IPS-18c (cell line): ENCODE data around the gene TRIO.

Source experiments
- H3K4me3 ChIP-seq: 2 replicates; pipeline ENCODE4 v1.7.0; 2013; ENCODE audit warnings: low read depth, mild to moderate bottlenecking, low read length, moderate library complexity; ENCODE audit not compliant: insufficient read depth
- H3K9me3 ChIP-seq: one replicate; pipeline ENCODE4 v1.6.1; 2013; ENCODE audit warnings: mild to moderate bottlenecking, low read length, moderate library complexity; ENCODE audit not compliant: control insufficient read depth, insufficient read depth

TRIO gene

DNA sequence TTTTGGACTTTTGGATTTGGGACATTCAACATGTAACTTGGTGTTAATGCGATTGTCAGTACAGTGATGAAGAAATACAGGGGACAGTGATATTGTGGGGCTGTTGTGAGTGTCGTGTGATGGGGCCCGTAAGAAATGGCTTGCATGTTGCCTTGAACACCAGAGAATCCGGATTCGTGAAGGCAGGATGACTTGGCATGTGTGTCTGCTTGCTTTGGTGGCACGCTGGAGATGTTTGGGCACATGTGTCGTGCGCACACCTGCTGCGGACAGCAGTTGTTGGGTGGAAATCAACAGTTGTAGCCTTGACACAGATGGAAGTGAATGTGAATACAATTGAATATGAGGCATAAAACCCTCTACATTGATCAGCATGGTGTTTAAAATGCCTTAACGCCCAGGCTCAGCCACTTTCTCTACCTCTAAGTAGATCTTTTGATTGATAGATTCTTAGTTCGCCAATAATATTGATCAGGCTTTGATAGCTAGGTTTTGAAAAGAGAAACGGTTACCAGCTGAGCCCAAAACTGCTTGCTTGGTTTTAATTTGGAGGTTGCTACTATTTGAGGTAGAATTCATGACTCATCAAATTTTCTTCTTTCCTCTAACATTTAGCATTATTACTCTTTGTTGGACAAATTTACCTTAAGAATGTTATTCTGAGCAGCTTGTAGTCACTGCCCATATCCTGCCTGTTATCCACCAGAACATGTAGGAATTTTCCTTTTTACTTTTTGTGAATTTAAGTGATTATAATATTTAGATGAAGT, 94.4 kb downstream of the TRIO start:
- Histone ChIP-seq H3K4me3 (no peak overlapping the region), H3K9me3 (no peaks in the 10 kb centered on the region)

DNA sequence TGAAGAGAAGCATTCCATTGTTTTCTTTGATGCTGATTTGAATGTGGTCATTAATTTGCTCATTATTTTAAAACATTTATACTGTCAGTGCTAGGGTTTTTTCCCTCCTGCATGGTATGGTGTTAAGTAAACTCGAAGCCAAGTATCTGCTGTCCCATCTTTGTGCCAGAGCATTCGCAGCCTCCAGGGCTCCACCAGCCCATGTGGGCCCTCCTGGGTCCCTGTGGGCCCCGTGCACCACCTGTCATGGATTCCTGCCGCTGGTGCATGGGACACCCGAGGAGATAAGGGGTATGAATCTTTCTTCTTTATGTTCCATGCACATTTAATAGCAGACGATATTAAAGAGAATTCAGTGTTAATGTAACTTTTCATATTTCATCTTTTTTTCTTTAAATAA, 95.1 kb downstream of the TRIO start:
- Histone ChIP-seq H3K9me3 (no peaks in the 10 kb centered on the region), H3K4me3 (no peak overlapping the region)

DNA sequence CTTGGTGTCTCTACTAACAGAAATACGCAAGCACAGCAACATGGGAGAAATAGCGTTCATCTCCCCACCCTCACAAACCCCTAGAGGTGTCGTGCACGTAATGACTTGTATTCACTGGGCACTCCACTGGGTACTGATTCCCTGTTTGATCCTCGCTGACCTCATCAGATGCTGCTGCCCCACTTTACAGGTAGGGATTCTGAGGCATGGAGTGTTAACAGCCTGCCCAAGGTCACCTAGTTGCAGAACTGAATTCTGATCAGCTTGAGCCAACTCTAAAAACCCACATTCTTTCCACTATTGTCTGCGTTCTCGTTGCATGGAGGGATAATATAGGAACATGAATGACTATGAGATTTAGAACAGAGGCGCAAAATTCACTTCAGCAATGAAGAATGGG, 96.3 kb downstream of the TRIO start:
- Histone ChIP-seq H3K9me3 (no peaks in the 10 kb centered on the region), H3K4me3 (no peak overlapping the region)

DNA sequence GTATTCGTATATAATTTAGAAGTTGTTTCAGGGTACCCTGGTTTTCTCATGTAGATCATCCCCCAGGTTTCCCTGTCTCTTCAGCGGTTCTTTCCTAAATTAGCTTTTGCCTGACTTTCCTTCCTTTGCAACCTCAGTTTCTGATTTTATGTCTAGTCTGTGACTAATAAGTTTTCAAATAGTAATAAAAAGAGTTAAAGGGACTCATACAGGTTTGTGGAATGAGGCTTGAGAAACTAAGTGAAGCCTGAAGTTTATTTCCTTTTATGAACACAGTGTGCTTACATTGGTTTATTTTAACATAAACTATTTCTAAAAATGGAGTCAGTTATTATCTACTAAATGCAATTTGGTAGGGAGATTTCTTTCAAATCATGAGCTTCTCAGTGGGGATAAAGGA, 96.8 kb downstream of the TRIO start:
- Histone ChIP-seq H3K4me3 (no peak overlapping the region), H3K9me3 (no peaks in the 10 kb centered on the region)

DNA sequence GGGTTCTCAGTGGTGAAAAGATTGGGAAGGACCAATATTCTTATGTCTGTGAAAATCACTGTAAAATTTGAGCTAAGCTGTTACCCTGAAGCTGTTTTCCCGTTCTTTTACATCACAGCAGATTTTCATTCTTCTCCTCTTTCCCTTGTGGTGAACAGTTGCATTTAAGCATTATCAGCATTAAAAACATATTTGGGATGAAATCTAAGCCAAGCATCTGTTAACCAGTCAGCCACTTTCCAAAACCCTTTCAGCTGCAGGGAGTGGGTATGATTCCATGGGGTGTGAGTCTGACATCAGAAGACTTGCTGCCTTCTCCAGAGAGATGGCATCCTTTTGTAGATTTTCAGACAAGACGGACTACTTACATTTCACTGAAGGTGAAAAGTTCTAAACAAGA, 97.2 kb downstream of the TRIO start:
- Histone ChIP-seq H3K4me3 (no peak overlapping the region), H3K9me3 (no peaks in the 10 kb centered on the region)

DNA sequence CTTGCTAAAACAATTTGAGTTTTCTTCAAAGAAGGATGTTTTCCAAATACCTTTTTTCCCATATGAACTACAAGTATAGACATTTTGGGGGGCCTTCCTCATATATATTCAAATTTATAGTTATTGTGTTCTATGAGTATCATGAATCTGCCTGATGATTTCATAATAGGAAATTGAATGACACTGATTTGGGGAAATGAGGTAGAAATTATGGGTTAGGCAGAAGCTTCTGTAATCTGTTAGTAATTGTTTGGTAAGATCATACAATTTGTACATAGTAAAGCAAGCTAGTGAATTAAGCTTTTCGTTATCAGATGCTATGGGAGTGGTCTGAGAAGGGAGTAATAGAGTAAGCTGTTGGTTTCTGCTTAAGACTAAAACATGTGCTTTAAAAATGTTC, 98.0 kb downstream of the TRIO start:
- no peaks in the 10 kb centered on the region for H3K9me3 ChIP-seq
- H3K4me3 ChIP-seq, result no peak overlapping the region

DNA sequence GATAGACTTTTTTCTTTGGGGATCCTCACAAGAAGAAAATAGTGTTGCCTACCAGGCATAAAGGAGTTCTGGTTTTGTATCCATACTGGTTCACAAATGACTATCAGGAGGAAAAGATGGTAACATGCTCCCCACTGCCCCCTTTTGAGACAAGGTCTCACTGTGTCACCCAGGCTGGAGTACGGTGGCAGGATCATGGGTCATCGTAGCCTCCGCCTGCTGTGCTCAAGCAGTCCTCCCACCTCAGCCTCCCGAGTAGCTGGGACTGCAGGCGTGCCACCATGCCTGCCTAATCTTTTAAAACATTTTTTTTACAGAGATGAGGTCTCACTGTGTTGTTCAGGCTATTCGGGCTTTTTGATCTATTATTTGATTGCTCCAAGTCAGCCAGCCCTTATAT, 99.3 kb downstream of the TRIO start:
- Histone ChIP-seq H3K4me3 (no peak overlapping the region), H3K9me3 (no peaks in the 10 kb centered on the region)

DNA sequence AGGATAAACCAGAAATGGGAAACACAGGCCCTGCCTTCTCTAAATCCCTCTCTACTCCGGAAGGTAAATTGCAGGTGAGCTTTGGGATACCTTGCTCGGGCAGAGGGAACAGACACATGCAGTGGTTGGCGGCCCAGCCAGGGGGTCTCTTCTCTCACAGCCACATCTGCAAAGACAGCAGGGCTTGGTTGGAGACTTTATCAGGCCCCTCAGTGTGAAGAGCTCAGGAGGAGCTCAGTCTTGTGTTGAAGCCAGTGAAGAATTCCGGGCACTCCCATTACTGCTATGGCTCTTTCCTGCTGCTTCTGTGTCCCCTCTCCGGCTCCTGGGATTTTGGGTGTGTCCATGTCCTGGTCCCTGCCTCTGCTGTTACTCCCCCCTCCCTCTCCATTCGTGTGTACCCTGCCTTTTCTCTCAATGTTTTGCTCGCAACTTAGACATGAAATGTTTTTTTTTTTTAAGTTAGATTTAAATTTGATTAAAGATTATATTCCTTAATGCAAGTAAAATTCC, 99.8 kb downstream of the TRIO start:
- H3K4me3 ChIP-seq, result no peak overlapping the region
- H3K9me3 ChIP-seq, result no peaks in the 10 kb centered on the region

DNA sequence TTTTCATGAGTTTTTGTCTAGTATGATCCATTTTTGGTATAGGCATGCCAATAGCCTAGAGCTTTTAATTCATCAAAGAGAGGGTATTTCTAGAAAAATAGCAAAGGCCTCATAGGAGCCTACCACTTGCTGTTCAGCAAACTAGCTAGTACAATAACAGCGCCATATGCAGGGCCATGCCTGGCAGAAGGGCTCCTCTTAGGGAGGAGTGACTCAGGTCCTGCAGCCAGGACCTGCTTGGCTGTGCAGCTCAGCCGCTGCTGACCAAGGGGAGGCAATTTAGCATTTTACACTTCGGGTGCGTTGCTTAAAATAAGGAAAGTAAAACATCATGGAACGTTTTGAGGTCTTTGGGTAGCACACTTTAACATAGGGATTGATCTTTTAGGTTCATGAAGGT, 100.6 kb downstream of the TRIO start:
- Histone ChIP-seq H3K9me3 (no peaks in the 10 kb centered on the region), H3K4me3 (no peak overlapping the region)

DNA sequence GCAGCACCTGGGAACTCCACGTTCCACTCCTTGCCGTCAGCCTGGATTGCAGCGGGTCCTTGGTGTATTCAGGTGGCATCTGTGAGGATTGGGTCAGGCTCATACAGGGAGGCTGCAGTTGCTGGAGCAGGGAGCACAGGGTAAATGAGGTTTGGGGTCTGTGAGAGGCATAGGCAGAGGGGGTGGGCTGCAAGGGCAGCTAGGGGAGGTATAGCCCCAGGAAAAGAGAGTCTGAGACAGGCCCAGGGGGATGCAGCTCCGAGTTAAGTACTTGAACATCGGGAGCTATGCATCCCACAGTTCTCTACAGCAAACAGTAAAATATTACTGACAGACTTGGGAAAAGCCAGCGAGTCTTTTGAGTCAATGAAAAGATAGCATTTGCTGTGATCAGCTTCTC, 101.6 kb downstream of the TRIO start:
- H3K4me3 ChIP-seq, result no peak overlapping the region
- no peaks in the 10 kb centered on the region for H3K9me3 ChIP-seq

DNA sequence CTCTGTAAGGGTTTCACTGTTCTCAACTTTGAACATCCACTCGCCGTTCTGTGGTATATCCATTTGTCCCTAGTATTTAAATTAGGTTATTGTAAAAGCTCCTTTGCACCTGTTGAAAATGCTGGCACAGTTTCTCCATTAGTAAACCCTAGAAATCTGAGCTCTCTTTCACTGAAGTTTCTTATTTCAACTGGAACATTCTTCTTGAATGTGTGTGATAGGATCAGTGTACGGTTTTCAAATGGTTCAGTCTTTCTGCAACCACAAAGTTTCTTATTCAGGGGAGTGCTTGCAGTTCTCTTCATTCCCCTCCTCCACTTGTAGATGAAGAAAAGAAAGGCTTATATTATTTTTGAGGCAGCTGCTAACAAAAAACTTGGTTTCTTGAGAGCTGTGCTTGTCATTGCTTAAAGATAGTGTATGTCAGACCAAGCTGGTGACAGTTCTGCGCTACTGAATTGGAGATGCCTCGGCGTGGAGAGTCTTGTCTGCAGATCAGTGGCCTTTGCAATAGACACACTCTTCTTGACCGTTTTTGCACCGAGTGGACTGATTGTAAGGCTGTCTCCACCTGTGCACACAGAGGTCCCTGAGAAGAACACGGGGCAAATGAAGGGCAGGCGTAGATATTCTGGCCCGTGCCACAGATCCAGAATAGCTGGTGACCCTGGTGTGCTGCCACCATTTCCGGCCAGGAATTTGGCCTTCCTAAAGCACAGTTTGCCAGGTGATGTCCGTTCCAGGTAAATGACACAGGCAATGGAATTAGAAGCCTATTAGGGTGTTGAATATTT, 102.2 kb downstream of the TRIO start:
- no peak overlapping the region for H3K4me3 ChIP-seq
- H3K9me3 ChIP-seq, result no peaks in the 10 kb centered on the region

DNA sequence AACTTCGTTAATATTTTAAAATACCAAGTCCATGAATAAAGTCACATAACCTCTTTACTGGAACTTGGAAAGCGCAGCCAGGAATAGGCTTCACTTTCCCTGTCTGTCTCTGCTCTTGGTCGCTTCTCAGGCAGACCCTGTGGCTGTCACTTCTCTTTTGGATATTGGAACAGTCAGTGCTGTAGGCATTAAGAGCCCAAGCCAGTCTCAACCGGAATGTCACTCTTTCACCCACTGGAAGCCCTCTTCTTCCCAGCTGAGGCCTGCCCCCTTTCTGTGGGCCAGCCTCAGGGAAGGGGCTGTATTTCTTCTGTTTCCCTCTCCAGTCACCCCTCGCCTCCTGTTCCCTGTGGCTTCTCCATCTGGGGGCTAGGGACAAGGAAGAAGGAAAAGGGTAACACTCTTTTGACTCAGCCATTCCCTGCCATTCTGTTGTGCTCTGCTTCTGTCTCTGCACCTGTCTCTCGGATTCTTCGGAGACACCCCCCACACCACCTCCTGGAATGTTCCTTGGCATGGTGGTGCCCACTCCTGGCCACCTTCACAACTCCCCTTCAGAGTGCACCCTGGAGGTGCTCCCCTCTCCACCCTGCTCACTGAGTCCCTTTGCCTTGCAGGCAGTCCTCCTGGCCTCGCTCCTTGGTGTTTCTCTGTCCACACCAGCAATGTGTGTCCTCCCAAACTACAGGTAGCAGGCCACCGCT, 103.4 kb downstream of the TRIO start:
- no peaks in the 10 kb centered on the region for H3K9me3 ChIP-seq
- no peak overlapping the region for H3K4me3 ChIP-seq

DNA sequence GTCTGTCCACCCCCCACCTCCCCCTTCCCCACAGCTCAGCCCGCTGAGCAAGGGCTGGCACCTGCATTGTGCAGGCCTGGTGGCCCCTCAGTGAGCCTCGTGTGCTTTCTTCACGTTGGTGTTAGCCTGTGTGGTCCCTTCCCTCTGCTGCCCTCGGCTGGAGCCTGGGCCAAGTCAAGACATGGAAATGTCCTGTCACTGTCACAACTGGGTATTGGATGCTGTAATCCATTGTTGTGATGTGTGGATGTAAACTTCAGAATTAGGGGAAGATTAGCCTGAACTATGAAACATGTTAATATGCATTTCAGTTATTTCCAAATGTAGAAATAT, 103.9 kb downstream of the TRIO start:
- Histone ChIP-seq H3K9me3 (no peaks in the 10 kb centered on the region), H3K4me3 (no peak overlapping the region)

DNA sequence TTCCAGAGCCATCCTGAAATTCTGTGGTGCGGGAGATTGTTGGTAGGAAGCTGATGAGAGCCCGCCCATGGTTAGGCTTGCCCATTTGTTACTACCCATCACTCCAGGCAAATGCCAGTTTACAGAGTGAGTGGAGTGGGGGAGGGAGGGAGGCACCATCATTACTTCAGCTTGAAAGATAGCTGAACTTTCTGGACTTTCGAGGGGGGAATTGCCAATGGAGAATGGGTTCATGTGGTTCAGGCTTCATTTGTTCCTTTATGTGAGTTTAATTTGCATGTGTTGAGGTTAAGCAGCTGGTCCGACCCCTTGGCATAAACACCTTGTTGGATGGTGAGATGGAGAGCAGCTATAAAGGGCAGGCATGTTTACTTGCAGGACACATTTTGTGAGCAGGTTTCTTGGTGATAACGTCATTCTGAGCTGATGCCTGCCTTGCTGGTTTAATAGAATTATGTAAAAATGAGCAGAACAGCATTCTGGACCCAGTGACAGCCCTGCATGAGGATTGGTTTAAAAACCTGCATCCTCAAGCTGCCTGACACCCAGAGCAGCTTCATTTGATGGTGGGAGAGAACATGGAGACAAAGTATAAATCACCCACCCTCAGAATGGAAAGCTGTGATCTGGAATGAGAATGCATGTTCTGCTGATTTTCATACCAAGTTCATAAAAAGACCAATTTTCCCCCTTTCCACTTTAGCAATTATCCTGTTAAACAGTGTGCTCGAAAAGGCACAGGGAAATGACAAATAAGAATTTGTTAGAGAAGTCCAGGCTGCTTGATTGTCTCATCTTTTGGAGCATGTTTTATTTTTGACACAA, 106.3 kb downstream of the TRIO start:
- Histone ChIP-seq H3K4me3 (no peak overlapping the region), H3K9me3 (no peaks in the 10 kb centered on the region)

DNA sequence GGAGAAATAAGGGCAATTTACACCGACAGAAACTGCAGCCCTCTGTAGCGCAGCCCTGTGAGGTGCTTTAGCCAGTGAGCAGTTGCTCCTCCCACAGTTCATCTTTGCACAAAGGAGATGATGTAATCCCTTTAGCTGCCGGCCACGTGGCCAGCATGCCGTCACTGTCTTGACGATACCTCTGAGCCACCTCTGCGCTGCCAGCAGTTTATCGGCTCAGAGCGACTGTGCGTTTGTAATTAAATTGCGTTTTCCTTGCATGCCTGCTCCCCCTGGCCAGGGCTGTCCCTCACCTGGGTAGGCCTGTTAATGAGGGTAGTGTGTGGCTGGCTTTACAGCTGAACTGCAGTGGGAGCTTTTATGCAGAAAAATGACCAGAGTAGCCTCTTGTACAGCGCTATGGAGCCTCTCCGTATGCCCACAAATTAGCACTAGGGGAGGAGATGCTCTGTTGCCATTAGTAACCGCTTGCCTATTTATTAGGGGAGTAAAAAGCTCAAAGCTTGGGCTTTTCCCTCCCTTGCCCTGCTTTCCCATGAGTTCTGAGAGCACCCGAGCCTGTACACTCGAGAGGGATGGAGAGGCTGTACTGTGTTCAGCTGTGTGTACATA, 107.0 kb downstream of the TRIO start:
- Histone ChIP-seq H3K9me3 (no peaks in the 10 kb centered on the region), H3K4me3 (no peak overlapping the region)

DNA sequence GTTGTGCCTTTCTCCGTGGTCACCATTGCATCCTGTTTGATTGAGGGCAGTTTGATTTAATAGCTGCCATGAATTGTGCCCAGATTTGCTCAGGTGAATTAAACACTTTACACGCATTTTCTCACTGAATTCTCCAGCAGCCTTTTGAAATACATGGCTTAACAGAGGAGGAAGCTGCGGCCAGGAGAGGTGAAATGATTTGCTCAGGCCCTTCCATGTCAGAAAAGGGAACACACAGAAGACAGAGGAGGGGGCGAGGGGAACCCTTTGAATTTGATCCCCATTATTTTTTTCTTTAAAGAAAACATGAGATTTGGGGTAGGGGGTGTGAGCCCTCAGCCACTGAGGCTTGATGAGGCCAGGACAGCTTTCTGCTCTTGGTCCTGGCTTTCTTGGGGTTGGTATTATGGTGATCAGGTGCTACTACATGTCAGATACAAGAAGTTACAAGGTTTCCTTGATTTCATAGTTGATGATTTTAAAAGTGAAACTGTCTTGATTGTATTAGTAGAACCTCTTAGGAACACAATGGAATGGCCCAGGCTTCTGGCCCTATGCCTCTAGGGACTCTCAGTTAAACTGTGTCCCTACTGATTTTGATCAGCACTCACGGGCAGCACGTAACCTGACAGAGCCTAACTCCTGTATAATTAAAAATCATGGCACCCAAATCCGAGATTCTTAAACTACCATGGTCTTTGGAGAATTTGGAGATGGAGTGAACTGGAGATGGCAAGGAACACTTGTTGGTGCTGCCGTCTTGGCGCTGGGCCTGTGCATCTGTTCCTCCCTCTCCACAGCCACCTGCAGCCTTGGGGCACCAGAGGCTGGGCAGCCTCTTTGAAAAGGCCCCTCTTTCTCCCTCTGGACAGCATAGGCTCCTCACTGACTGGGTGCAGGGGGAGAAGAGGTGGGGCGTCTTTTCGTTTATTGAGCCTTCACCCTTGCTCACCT, 107.9 kb downstream of the TRIO start:
- H3K9me3 ChIP-seq, result no peaks in the 10 kb centered on the region
- no peak overlapping the region for H3K4me3 ChIP-seq
